Measurements from ENCODE around the gene CDH1. TPM values are rescaled to one million over a fixed set of nuclear protein-coding genes. Genes with fewer than 3 reads are reported as not detected.

Gene CDH1
- total and polyA plus RNA-seq, 2 experiments from 2014 or later: 64.1 to 142 TPM

DNA sequence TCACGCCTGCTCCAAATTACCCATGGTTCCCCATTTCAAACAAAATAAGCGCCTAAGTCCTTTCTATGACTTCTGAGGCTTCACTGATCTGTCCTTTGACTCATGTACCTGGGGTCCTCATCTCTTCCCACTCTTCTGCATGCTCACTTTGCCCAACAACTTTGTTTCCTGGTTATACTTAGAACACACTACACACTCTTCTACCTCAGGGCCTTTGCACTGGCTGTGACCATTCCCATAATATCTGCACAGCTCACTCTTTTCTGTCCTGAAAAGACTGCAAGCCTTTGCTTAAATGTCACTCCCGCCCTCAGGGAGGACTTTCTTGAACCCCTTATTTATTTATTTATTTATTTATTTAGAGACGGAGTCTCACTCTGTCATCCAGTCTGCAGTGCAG is 14.1 kb downstream of the CDH1 start:
- ATAC-seq: no peak
- no peaks in the 10 kb centered on the region for H3K36me3 ChIP-seq (ENCODE audit: insufficient read depth)
- no peaks in the 10 kb centered on the region for H3K9me3 Mint-ChIP-seq
- H3K4me1 Mint-ChIP-seq: peaks cover 45% of the 10 kb centered on the region
- H3K4me3 ChIP-seq: no peak overlapping the region
- peaks cover 34% of the 10 kb centered on the region for H3K4me1 ChIP-seq (ENCODE audit: insufficient read depth)
- peaks cover 5% of the 10 kb centered on the region; the same call in 1 of the 2 replicates for H3F3A ChIP-seq (replicated peaks; ENCODE audit: low read depth)
- no peak for DNase-seq (ENCODE audit: low spot score)
- TF ChIP-seq EZH2 (IDR thresholded peaks at IDR 0.05; ENCODE audit: low read depth, unreplicated experiment): no peak
- H3K4me2 ChIP-seq: no peak overlapping the region
- H3K79me2 ChIP-seq (replicated peaks; ENCODE audit: insufficient read depth): peaks cover 97% of the 10 kb centered on the region
- H3K27ac Mint-ChIP-seq: no peak overlapping the region
- H3K36me3 Mint-ChIP-seq (ENCODE audit: low read depth): peaks cover 46% of the 10 kb centered on the region
- H4K20me1 ChIP-seq (replicated peaks; ENCODE audit: insufficient read depth): peaks cover 15% of the 10 kb centered on the region; the same call in 1 of the 2 replicates
- no peak overlapping the region for H3K27ac ChIP-seq (ENCODE audit: low read depth)
- H3K4me3 Mint-ChIP-seq: no peak overlapping the region
- H2AFZ ChIP-seq: no peak overlapping the region
- peaks cover 5% of the 10 kb centered on the region for H3K27me3 Mint-ChIP-seq (ENCODE audit: insufficient read depth, low read depth, poor library complexity)
- no peaks in the 10 kb centered on the region for H3K9me2 ChIP-seq (ENCODE audit: insufficient read depth)
- no peaks in the 10 kb centered on the region for H3K27me3 ChIP-seq (ENCODE audit: insufficient read depth)

DNA sequence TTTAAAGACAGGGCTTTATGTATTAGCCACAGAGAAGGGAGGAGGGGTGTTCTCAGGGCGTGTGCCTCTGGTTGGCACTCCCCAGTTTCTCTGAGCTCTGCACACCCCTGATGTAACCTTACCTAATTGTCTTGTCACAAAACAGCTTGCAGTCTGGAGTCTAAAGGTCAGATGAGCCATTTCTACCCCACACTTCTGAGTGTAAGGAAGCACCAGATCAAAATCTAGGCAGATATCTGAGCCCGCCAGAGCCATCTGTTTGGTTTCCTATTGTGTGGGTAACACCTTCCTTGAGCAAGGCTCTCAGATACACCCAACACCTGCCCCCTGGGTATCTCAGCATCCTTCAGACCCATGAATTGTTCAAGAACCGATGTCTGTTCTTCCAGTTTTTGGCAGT is 15.5 kb downstream of the CDH1 start:
- Histone ChIP-seq H3K36me3 (ENCODE audit: insufficient read depth) (no peaks in the 10 kb centered on the region), H3K9me2 (ENCODE audit: insufficient read depth) (no peaks in the 10 kb centered on the region), H2AFZ (no peak overlapping the region), H3K27ac (ENCODE audit: low read depth) (0 out of 2 replicates have a peak overlapping the region, but pooled peaks have one; percentile 80), H4K20me1 (replicated peaks; ENCODE audit: insufficient read depth) (peaks cover 5% of the 10 kb centered on the region; the same call in 1 of the 2 replicates), H3K4me1 (ENCODE audit: insufficient read depth) (peaks cover 38% of the 10 kb centered on the region), H3F3A (replicated peaks; ENCODE audit: low read depth) (peaks cover 5% of the 10 kb centered on the region; the same call in 1 of the 2 replicates), H3K4me3 (no peak overlapping the region), H3K79me2 (replicated peaks; ENCODE audit: insufficient read depth) (peaks cover 97% of the 10 kb centered on the region), H3K27me3 (ENCODE audit: insufficient read depth) (no peaks in the 10 kb centered on the region), H3K4me2 (no peak overlapping the region)
- ATAC-seq: no peak
- H3K4me3 Mint-ChIP-seq: no peak overlapping the region
- peaks cover 50% of the 10 kb centered on the region for H3K36me3 Mint-ChIP-seq (ENCODE audit: low read depth)
- peak overlapping the region; percentile 47 for H3K27ac Mint-ChIP-seq
- peaks cover 45% of the 10 kb centered on the region for H3K4me1 Mint-ChIP-seq
- H3K27me3 Mint-ChIP-seq (ENCODE audit: insufficient read depth, low read depth, poor library complexity): peaks cover 2% of the 10 kb centered on the region
- H3K9me3 Mint-ChIP-seq: no peaks in the 10 kb centered on the region
- no peak for DNase-seq (ENCODE audit: low spot score)
- TF ChIP-seq NANOG (IDR thresholded peaks at IDR 0.05; ENCODE audit: borderline replicate concordance) (no peak), POLR2AphosphoS5 (IDR thresholded peaks at IDR 0.05; ENCODE audit: low read depth) (no peak), JUNB (IDR thresholded peaks at IDR 0.05; ENCODE audit: unreplicated experiment) (no peak), EZH2phosphoT487 (IDR thresholded peaks at IDR 0.05; ENCODE audit: unreplicated experiment) (no peak), EZH2 (IDR thresholded peaks at IDR 0.05; ENCODE audit: low read depth, unreplicated experiment) (no peak)
- TF ChIP-seq, protein P1, sequence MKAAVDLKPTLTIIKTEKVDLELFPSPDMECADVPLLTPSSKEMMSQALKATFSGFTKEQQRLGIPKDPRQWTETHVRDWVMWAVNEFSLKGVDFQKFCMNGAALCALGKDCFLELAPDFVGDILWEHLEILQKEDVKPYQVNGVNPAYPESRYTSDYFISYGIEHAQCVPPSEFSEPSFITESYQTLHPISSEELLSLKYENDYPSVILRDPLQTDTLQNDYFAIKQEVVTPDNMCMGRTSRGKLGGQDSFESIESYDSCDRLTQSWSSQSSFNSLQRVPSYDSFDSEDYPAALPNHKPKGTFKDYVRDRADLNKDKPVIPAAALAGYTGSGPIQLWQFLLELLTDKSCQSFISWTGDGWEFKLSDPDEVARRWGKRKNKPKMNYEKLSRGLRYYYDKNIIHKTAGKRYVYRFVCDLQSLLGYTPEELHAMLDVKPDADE (IDR thresholded peaks at IDR 0.05): no peak
- TF ChIP-seq, protein P2, sequence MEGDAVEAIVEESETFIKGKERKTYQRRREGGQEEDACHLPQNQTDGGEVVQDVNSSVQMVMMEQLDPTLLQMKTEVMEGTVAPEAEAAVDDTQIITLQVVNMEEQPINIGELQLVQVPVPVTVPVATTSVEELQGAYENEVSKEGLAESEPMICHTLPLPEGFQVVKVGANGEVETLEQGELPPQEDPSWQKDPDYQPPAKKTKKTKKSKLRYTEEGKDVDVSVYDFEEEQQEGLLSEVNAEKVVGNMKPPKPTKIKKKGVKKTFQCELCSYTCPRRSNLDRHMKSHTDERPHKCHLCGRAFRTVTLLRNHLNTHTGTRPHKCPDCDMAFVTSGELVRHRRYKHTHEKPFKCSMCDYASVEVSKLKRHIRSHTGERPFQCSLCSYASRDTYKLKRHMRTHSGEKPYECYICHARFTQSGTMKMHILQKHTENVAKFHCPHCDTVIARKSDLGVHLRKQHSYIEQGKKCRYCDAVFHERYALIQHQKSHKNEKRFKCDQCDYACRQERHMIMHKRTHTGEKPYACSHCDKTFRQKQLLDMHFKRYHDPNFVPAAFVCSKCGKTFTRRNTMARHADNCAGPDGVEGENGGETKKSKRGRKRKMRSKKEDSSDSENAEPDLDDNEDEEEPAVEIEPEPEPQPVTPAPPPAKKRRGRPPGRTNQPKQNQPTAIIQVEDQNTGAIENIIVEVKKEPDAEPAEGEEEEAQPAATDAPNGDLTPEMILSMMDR (conservative IDR thresholded peaks at IDR 0.05; ENCODE audit: low read depth in 2 of 2): no peak
- TF ChIP-seq, protein P3, sequence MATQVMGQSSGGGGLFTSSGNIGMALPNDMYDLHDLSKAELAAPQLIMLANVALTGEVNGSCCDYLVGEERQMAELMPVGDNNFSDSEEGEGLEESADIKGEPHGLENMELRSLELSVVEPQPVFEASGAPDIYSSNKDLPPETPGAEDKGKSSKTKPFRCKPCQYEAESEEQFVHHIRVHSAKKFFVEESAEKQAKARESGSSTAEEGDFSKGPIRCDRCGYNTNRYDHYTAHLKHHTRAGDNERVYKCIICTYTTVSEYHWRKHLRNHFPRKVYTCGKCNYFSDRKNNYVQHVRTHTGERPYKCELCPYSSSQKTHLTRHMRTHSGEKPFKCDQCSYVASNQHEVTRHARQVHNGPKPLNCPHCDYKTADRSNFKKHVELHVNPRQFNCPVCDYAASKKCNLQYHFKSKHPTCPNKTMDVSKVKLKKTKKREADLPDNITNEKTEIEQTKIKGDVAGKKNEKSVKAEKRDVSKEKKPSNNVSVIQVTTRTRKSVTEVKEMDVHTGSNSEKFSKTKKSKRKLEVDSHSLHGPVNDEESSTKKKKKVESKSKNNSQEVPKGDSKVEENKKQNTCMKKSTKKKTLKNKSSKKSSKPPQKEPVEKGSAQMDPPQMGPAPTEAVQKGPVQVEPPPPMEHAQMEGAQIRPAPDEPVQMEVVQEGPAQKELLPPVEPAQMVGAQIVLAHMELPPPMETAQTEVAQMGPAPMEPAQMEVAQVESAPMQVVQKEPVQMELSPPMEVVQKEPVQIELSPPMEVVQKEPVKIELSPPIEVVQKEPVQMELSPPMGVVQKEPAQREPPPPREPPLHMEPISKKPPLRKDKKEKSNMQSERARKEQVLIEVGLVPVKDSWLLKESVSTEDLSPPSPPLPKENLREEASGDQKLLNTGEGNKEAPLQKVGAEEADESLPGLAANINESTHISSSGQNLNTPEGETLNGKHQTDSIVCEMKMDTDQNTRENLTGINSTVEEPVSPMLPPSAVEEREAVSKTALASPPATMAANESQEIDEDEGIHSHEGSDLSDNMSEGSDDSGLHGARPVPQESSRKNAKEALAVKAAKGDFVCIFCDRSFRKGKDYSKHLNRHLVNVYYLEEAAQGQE (IDR thresholded peaks at IDR 0.05; ENCODE audit: unreplicated experiment): no peak

All from GM23338 (cell line).